ENCODE results near the gene SMARCC2.
"Not testable (repeated sequence)": the region's sequence is repeated elsewhere in the genome, so short reads cannot be mapped to it uniquely, and the experiment has no call there.

Gene SMARCC2

GRCh38 chr12:56206452-56207166 is 17.3 kb upstream of the SMARCC2 start:
- DNase-seq = peak; percentile 10

DNA sequence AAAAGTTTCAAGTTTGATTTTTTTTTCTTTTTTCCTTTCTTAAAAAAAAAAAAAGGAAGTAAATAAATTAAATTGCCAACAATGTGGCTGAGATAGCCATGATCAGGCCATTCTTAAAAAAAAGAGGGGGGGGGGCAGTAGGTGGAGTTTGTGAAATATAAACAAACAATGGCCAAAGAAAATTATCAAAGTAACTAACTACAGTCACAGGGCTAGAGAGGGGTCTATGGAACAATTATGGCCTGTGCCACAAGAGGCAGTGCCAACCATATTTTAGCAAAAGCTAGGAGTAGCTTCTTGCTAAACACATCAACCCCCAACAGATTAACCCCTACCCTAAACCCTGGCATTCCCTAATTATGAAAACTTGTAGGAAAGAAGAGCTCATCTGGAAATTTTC is 16.2 kb upstream of the SMARCC2 start:
- no peak for DNase-seq

- DNase-seq = no peak
Measured at GRCh38 chr12:56204275-56204674, 15.0 kb upstream of the SMARCC2 start.

DNA sequence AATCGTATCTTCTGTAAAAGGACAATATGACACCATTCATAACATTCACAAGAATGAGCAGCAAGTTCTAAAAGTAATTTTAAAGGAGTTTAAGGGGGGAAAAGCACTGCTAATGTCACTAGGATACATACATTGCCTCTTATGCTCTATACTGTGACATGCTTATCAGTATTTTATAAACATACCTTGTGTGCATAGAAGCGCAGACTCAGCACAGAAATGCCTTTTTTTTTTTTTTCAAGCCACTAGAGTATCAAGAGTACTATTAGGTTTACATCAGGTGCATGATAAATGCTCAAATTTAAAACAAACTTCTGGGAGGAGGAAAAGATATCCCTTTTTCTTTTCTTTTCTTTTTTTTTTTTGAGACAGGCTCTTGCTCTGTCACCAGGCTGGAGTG is 13.6 kb upstream of the SMARCC2 start:
- DNase-seq = no peak

DNA sequence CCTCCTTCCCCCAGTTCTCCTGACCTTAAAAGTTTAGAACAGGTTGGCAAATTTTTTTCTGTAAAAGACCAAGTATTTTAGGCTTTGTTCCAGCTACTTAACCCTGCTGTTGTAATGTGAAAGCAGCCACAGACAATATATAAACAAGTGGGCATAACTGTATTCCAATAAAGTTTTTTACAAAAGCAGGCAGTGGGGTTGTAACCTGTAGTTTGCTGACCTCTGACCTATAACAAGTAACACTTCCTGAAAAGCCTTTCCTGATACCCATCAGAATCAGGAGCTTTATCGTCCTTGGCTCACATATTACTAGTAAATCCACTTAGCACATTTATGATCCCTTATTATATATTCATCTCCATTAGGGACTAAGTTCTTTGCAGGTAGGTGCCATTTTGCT is 13.1 kb upstream of the SMARCC2 start:
- DNase-seq = no peak

DNA sequence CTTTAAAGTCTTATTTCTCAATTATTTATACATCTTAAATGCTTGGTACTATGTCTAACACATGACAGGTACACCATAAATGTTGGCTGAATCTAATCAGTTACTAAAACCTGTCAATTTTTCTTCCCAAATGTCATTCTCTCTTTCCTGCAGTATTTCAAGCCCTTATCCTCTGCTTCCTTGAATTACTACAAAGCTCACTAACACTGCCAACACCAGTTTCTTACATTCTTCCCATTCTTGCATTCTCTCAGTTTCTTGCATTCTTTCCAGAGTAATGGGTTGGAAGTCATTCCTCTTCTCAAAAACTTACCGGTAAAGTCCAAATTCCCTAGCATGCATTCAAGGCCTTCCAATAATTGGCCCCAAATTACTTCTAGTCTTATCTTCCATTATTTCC is 9.6 kb upstream of the SMARCC2 start:
- no peak for DNase-seq

GRCh38 chr12:56197921-56198635 is 8.8 kb upstream of the SMARCC2 start:
- DNase-seq = no peak

DNA sequence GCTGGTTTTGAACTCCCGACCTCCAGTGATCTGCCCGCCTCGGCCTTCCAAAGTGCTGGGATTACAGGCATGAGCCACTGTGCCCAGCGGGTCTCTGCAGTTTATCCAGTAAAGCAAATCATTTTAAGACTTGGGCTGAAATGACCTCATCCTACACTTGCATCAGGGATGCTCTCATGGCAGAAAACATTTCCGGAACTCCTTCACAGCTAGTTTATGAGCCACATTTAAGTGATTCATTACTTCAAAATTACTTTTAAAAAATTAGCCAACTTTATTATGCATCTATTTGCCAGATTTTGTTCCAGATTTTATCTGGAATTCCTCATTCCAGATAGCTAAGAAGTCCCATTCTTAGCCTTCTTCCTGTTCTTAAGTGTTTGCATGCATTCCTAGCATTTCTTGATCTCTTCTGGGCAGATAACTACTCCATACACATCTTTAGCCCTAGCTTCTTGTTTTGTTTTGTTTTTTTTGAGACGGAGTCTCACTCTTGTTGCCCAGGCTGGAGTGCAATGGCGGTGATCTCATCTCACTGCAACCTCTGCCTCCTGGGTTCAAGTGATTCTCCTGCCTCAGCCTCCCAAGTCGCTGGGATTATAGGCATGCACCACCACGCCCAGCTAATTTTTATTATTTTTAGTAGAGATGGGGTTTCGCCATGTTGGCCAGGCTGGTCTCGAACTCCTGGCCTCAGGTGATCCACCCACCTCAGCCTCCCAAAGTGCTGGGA is 7.7 kb upstream of the SMARCC2 start:
- not testable (repeated sequence) for DNase-seq

GRCh38 chr12:56193025-56193578 is 3.8 kb upstream of the SMARCC2 start:
- DNase-seq = peak; percentile 80

GRCh38 chr12:56192582-56192981 is 3.3 kb upstream of the SMARCC2 start:
- no peak for DNase-seq

DNA sequence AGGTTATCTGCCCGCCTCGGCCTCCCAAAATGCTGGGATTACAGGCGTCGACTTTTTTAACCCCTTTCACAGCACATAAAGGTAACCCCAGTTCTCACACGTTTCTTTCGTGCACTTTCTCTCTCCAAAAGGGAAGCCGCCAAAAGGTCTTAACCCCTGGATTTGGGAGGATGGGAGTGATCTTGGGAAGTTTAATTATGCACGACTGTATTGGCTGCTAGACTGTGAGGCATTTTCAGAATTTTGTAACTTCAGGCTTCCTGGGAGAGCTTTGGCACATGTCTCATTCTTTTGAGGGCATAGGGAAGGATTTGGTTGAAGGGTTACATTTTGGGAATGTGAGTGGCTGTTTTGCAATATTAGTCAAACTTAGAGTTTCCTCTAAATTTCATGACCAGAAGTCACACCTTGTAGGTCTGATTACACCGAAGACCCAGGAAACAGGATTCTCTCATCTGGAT is 1.4 kb upstream of the SMARCC2 start:
- DNase-seq = no peak

- DNase-seq = peak; percentile 79
Measured at GRCh38 chr12:56189918-56190694, 823 bp upstream of the SMARCC2 start.

- peak; percentile 3 for DNase-seq
Measured at GRCh38 chr12:56188778-56189098, 545 bp downstream of the SMARCC2 start.

DNA sequence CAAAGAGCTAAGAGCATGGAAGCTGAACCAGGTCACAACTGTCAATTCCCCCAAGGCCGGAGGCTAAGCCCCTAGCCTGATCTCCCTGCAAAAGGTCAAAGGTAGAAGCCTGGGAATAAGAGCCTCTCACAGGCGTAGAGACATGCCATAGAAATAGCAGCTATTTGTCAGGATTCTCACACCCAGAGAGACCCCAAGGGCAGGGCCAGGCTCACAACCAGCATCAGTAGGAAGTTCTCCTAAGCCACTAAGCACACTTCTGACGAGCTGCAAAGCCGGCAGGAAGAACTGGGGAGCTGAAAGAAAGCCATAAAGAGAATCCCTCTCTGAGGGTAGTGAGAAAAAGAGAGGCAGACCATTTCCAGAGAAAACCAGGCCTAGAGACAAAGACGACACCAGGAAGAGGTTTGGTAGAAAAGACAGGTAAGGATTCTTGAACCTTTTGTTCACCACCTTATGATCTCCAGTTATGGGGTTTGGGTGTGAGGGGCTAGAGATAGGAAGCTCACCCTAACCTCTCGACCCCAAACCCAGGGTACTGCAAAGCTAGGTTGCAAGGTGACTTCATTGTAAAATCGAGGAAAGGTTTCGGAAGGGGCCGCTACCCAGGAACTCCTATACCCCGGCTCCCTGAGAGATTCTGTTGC is 1.0 kb downstream of the SMARCC2 start:
- peak; percentile 3 for DNase-seq

DNA sequence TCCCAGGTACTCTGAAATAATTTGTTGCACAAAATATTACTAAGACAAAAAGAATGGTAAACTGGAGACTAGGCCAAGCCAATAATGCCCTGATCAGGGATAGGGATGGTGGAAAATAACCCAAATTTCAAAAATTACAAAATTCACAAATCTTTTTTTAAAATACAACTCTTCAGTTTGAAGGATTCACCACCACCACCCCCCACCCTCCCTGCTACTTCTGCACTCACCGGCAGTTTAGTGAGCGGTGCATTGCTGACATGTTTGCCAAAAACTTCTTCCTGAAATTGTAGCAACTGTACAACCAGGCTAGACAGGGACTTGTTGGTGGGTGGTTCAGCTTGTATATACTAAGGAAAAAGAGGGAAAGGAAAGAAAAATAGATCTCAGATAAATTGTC is 2.3 kb downstream of the SMARCC2 start:
- DNase-seq = no peak

DNA sequence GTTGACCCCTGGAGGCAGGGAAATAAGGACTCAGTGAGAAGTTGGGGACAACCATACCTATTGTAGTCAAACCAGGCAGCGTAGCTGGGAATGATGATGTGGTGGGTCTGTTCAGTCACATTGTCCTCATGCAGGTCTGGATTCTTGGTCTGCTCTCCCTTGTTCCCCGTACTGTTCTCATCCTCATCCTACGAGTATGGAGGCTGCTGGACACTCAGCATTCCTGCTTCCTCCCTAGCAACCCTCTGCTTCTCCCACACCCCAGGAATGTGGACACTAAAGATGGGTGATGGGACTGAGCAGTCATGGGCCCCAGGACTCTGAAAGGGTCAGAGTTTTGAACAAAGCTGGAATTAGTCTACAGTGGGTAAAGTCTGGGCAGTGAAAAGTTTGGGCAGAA is 10.9 kb downstream of the SMARCC2 start:
- DNase-seq = no peak

GRCh38 chr12:56172839-56173238 is 16.4 kb downstream of the SMARCC2 start:
- no peak for DNase-seq

GRCh38 chr12:56169229-56169759 is 20.0 kb downstream of the SMARCC2 start:
- no peak for DNase-seq

- DNase-seq = no peak
Measured at GRCh38 chr12:56165369-56165768, 23.9 kb downstream of the SMARCC2 start.

DNA sequence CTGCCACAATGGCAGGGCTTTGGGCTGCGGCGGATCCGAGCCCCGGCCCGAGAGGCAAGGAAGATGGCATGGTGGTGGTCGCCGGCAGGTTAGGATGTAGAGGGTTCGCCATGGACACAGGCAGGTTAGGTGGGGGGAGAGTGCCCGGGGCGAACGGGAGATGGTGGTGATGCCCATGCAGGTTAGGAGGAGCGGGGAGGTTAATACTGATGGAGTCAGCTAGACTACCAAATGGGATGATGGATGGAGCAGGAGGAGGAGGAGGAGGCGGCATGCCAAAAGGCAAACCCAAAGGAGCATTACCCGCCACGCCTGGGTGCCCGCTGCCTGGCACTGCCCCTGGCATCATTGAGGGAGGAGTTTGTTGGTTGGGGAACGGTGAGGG is 24.9 kb downstream of the SMARCC2 start:
- no peak for DNase-seq

DNA sequence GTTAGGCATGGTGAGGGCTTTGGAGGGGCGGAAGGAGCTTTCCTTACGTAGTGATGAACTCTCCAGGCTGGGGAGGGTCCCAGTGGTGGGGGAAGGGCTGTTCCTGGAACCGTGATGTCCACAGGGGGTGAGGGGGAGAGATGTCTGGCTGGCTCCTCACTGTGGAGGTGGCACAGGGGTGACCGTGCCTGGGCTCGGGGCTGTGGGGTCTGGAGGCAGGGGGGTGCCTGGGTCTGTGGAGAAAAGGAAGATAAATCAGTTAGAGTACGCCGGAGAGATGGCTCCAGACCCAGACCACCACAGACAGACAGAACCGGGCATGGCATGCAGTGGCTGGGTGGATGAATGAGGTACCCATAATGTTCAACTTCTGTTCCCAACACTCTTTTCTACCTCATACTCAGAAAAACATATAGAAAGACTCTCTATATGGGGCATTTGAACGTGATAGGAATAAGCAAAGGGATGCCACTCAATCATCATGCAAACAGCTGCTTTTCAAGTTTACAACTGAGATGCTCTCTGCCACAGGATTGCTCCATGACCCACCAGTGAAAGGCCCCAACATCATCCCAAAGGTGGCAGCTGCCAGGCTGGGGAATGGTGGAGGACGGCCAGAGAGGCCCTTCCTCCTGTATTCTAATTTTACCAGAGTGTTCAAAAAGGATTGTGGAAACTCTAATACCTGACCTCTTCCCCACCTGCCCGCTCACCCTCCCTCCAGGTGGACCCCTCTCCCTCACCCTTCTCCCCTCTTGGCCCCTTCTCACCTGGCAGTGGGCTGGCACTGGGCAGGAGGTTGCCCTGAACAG is 25.5 kb downstream of the SMARCC2 start:
- no peak for DNase-seq
